H1 (cell line): Measurements from ENCODE around the gene PXMP4. TPM values are rescaled to one million over a fixed set of nuclear protein-coding genes. Genes with fewer than 3 reads are reported as not detected.
A peak's percentile ranks its signal among the peaks of the same experiment; 100 is the strongest.

ENCODE experiments used
- CTCF ChIA-PET: fragments of 300-600 bp; sonication (Branson Sonifier 250); formaldehyde crosslinking; loops from one replicate; lab custom pipeline; 2021; ENCODE audit not compliant: partially characterized antibody; lab: Charles Lee
- POLR2A ChIA-PET: fragments of 300-600 bp; sonication (Branson Sonifier 250); formaldehyde crosslinking; loops from one replicate; lab custom pipeline; 2021; ENCODE audit warnings: inconsistent platforms; ENCODE audit not compliant: partially characterized antibody; lab: Charles Lee
- DNase-seq, 2 experiments: peaks; one replicate each; pipeline versions ENCODE4 v3.0.0 to v3.0.0-alpha.2; 2010 to 2022; ENCODE audit warnings: low spot score in 2 of 2, low read depth in 1 of 2, mixed read lengths in 1 of 2
- FAIRE-seq: peaks from 2 replicates; lab custom pipeline; 2011; peaks lifted over from hg19 to GRCh38; lab: Jason Lieb, UNC
- H2AFZ ChIP-seq: 2 replicates; pipeline ENCODE4 v1.8.1; 2012; ENCODE audit warnings: low read length, inconsistent platforms
- H2AK5ac ChIP-seq: 2 replicates; pipeline ENCODE4 v1.6.1; 2013; ENCODE audit warnings: low read depth, low read length
- H2BK120ac ChIP-seq: replicated peaks from 2 replicates; pipeline ENCODE3; 2013; ENCODE audit warnings: low read depth, low read length, inconsistent platforms
- H2BK12ac ChIP-seq: 2 replicates; pipeline ENCODE4 v1.6.1; 2013; ENCODE audit warnings: low read depth, low read length
- H2BK15ac ChIP-seq: 2 replicates; pipeline ENCODE4 v1.6.1; 2013; ENCODE audit warnings: low read length
- H2BK20ac ChIP-seq: 2 replicates; pipeline ENCODE4 v1.6.1; 2013; ENCODE audit warnings: low read length
- H2BK5ac ChIP-seq: 2 replicates; pipeline ENCODE4 v1.6.1; 2013; ENCODE audit warnings: low read depth, low read length
- H3K14ac ChIP-seq: 2 replicates; pipeline ENCODE4 v1.6.1; 2013; ENCODE audit warnings: inconsistent platforms; ENCODE audit not compliant: insufficient read length
- H3K18ac ChIP-seq: 2 replicates; pipeline ENCODE4 v1.6.1; 2013; ENCODE audit warnings: low read length; ENCODE audit errors: extremely low read depth
- H3K23ac ChIP-seq: 2 replicates; pipeline ENCODE4 v1.6.1; 2013; ENCODE audit warnings: inconsistent platforms; ENCODE audit not compliant: insufficient read length
- H3K23me2 ChIP-seq: 2 replicates; pipeline ENCODE4 v1.6.1; 2013; ENCODE audit warnings: low read depth, low read length
- H3K27ac ChIP-seq: 2 replicates; pipeline ENCODE4 v1.6.1; 2011; ENCODE audit warnings: low read depth, low read length, inconsistent platforms
- H3K27me3 ChIP-seq, 4 experiments: replicated peaks in 1 of 4; 1 replicate in 1 of 4; 2 replicates in 3 of 4; pipeline versions ENCODE4 v1.6.1 to v1.8.1; 2011 to 2013; ENCODE audit warnings: low read length in 3 of 4, mild to moderate bottlenecking in 3 of 4, inconsistent platforms in 2 of 4, mixed read lengths in 2 of 4, moderate library complexity in 1 of 4; ENCODE audit not compliant: control insufficient read depth in 3 of 4, insufficient read depth in 3 of 4; ENCODE audit errors: extremely low read depth in 1 of 4
- H3K36me3 ChIP-seq, 4 experiments: 2 replicates each; pipeline versions ENCODE4 v1.6.1 to v1.8.1; 2011 to 2013; ENCODE audit warnings: mild to moderate bottlenecking in 4 of 4, low read length in 3 of 4, moderate library complexity in 2 of 4, control low read depth in 1 of 4, inconsistent platforms in 1 of 4; ENCODE audit not compliant: insufficient read depth in 4 of 4, control insufficient read depth in 2 of 4
- H3K4ac ChIP-seq: replicated peaks from 2 replicates; pipeline ENCODE3; 2013; ENCODE audit warnings: low read length, low read depth, mixed read lengths, inconsistent platforms; ENCODE audit not compliant: insufficient read length
- H3K4me1 ChIP-seq, 4 experiments: replicated peaks in 1 of 4; 1 replicate in 1 of 4; 2 replicates in 3 of 4; pipeline versions ENCODE4 v1.6.1 to v1.8.1; 2011 to 2013; ENCODE audit warnings: low read length in 3 of 4, inconsistent platforms in 2 of 4, mixed read lengths in 1 of 4; ENCODE audit not compliant: insufficient read depth in 4 of 4, control insufficient read depth in 3 of 4
- H3K4me2 ChIP-seq, 2 experiments: 2 replicates each; pipeline versions ENCODE4 v1.6.1 to v1.8.1; 2011 to 2013; ENCODE audit warnings: low read depth in 2 of 2, low read length in 2 of 2, control low read depth in 1 of 2, inconsistent platforms in 1 of 2, mild to moderate bottlenecking in 1 of 2; ENCODE audit not compliant: insufficient read depth in 1 of 2
- H3K4me3 ChIP-seq, 4 experiments: fragments of 200-600, 300-600 bp in 1 of 4; sonication (generic), shearing (Covaris generic), sonication (Bioruptor Twin) in 1 of 4; 2 replicates each; pipeline versions ENCODE4 v1.5.1 to v1.8.1; 2011 to 2016; ENCODE audit warnings: low read length in 4 of 4, low read depth in 3 of 4, control low read depth in 2 of 4, inconsistent platforms in 2 of 4, mild to moderate bottlenecking in 2 of 4, mixed read lengths in 1 of 4, moderate library complexity in 1 of 4; ENCODE audit not compliant: insufficient read depth in 2 of 4; ENCODE audit errors: extremely low read depth in 1 of 4
- H3K56ac ChIP-seq: replicated peaks from 2 replicates; pipeline ENCODE3; 2013; ENCODE audit warnings: low read depth, mild to moderate bottlenecking, mixed read lengths, low read length, inconsistent platforms; ENCODE audit not compliant: insufficient read length
- H3K79me1 ChIP-seq: 2 replicates; pipeline ENCODE4 v1.6.1; 2013; ENCODE audit warnings: low read depth, low read length, control low read depth
- H3K79me2 ChIP-seq, 2 experiments: 2 replicates each; pipeline versions ENCODE4 v1.6.1 to v1.8.1; 2012 to 2013; ENCODE audit warnings: low read length in 2 of 2, mild to moderate bottlenecking in 2 of 2, inconsistent platforms in 1 of 2; ENCODE audit not compliant: insufficient read depth in 2 of 2, control insufficient read depth in 1 of 2
- H3K9ac ChIP-seq, 4 experiments: replicated peaks in 1 of 4; 1 replicate in 1 of 4; 2 replicates in 3 of 4; pipeline versions ENCODE4 v1.6.1 to v1.8.1; 2011 to 2013; ENCODE audit warnings: low read depth in 3 of 4, low read length in 3 of 4, control low read depth in 2 of 4, mild to moderate bottlenecking in 2 of 4, moderate library complexity in 2 of 4, inconsistent platforms in 1 of 4; ENCODE audit errors: extremely low read depth in 1 of 4
- H3K9me3 ChIP-seq, 2 experiments: 2 replicates each; pipeline versions ENCODE4 v1.6.1 to v1.8.1; 2012 to 2013; ENCODE audit warnings: mild to moderate bottlenecking in 2 of 2, moderate library complexity in 2 of 2, control low read depth in 1 of 2, inconsistent platforms in 1 of 2, low read depth in 1 of 2, low read length in 1 of 2, mixed read lengths in 1 of 2; ENCODE audit not compliant: insufficient read depth in 2 of 2
- H4K20me1 ChIP-seq, 2 experiments: replicated peaks in 1 of 2; 2 replicates each; pipeline versions ENCODE3 to v1.8.1; 2011 to 2013; ENCODE audit warnings: inconsistent platforms in 2 of 2, low read length in 2 of 2, mild to moderate bottlenecking in 1 of 2; ENCODE audit not compliant: insufficient read depth in 2 of 2, control insufficient read depth in 1 of 2
- H4K5ac ChIP-seq: 2 replicates; pipeline ENCODE4 v1.6.1; 2013; ENCODE audit warnings: low read length, low read depth, mixed read lengths, inconsistent platforms; ENCODE audit not compliant: insufficient read length
- H4K8ac ChIP-seq: 2 replicates; pipeline ENCODE4 v1.8.0; 2013; ENCODE audit warnings: mild to moderate bottlenecking, moderate library complexity, low read length, inconsistent platforms; ENCODE audit not compliant: insufficient read depth; ENCODE audit errors: extremely low read depth
- H4K91ac ChIP-seq: replicated peaks from 2 replicates; pipeline ENCODE3; 2013; ENCODE audit warnings: low read length, mixed read lengths, inconsistent platforms; ENCODE audit not compliant: insufficient read length
- BRCA1 ChIP-seq: IDR thresholded peaks from 2 replicates; pipeline ENCODE4 v1.6.1; 2012; ENCODE audit warnings: low read depth, low read length, improper control_type of control experiment
- CBX8 ChIP-seq: fragments of 300-800, 300-1000 bp; sonication (generic); IDR thresholded peaks from 2 replicates; pipeline ENCODE4 v1.7.1; 2016; ENCODE audit warnings: low read depth, low read length, borderline replicate concordance
- JUND ChIP-seq: IDR thresholded peaks from 2 replicates; pipeline ENCODE4 v1.6.1; 2011; ENCODE audit warnings: mild to moderate bottlenecking, improper control_type of control experiment, low read length
- MAFK ChIP-seq: IDR thresholded peaks from 2 replicates; pipeline ENCODE4 v1.6.1; 2012; ENCODE audit warnings: low read depth, mild to moderate bottlenecking, improper control_type of control experiment, low read length
- NANOG ChIP-seq: IDR thresholded peaks from 2 replicates; pipeline ENCODE4 v1.6.1; 2011; ENCODE audit warnings: low read length, low read depth, mild to moderate bottlenecking, inconsistent platforms; ENCODE audit not compliant: insufficient read depth, poor library complexity, severe bottlenecking
- SRF ChIP-seq: IDR thresholded peaks from 2 replicates; pipeline ENCODE4 v1.6.1; 2011; ENCODE audit warnings: mild to moderate bottlenecking, low read depth, low read length, moderate library complexity
- TAF1 ChIP-seq: IDR thresholded peaks from 2 replicates; pipeline ENCODE4 v1.6.1; 2011; ENCODE audit warnings: mild to moderate bottlenecking, low read depth, low read length
- WGBS, 2 experiments: shearing (Covaris generic) in 1 of 2; methylation state at CpG; one replicate each; pipeline versions ENCODE4 v1.1.6 to v1.1.7; 2013 to 2015; ENCODE audit warnings: low lambda C conversion rate in 2 of 2, mixed read lengths in 2 of 2, inconsistent platforms in 1 of 2, low coverage in 1 of 2, missing lambda C conversion rate in 1 of 2; ENCODE audit not compliant: insufficient replicate concordance in 2 of 2, insufficient coverage in 1 of 2, insufficient read length in 1 of 2; ENCODE audit errors: extremely low coverage in 1 of 2, missing lambda C conversion rate in 1 of 2; 5-methylcytosine and 5-hydroxymethylcytosine counted together
- polyA plus RNA-seq, 7 experiments: library from polyadenylated mRNA; depleted of rRNA in 3 of 7; stranded (reverse) in 5 of 7; unstranded in 2 of 7; fragments of >200 nt in 5 of 7; fragments of 200-250 nt in 2 of 7; gene quantifications; 1 replicate in 5 of 7; 2 replicates in 1 of 7; 4 replicates in 1 of 7; pipeline versions ENCODE4 v1.2.1 to v1.2.3, GENCODE V29; 2011 to 2013; ENCODE audit warnings: missing spikeins in 2 of 7, mixed read lengths in 2 of 7
- total RNA-seq: library from RNA; stranded (reverse); fragmentation: NEBNext Ultra II Directional; extraction: Animal tissue kit (Norgen Biotek cat#: 25700); gene quantifications from 2 replicates; pipeline ENCODE4 v1.2.1, GENCODE V29; 2021

PXMP4 gene
- total and polyA plus RNA-seq, 2 of the 8 experiments (the other 6 are each of a cell fraction or from before 2014, with no cell fraction given), result 3.3 to 3.4 TPM

DNA sequence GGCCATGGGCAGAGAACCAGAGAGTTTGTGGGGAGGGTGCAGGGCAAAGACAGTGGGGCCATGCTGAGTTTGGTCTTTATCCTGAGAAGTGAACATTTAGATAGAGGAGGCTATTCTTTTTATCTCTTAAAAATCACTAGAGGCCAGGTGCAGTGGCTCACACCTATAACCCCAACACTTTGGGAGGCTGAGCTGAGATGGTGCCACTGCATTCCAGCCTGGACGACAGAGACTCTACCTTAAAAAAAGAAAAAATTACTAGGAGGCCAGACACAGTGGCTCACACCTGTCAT is 8.7 kb downstream of the PXMP4 start:
- Histone ChIP-seq H2AK5ac (no peak overlapping the region), H2BK5ac (no peak overlapping the region), H3K23ac (no peak overlapping the region), H3K14ac (no peak overlapping the region), H2BK15ac (no peak overlapping the region), H2BK120ac (no peak overlapping the region), H3K9ac (no peak overlapping the region), H3K56ac (no peak overlapping the region), H4K5ac (no peak overlapping the region), H4K91ac (no peak overlapping the region), H3K36me3 (no peaks in the 10 kb centered on the region; a peak in 1 of 8 replicates), H4K8ac (no peak overlapping the region), H3K79me2 (no peaks in the 10 kb centered on the region), H3K9me3 (no peaks in the 10 kb centered on the region), H3K4ac (no peak overlapping the region), H3K27ac (no peak overlapping the region), H3K18ac (no peak overlapping the region), H3K23me2 (peaks cover 6% of the 10 kb centered on the region; the same call in 1 of the 2 replicates), H3K27me3 (no peaks in the 10 kb centered on the region), H2AFZ (no peak overlapping the region), H2BK12ac (peak overlapping the region; percentile 80; the same call in 1 of the 2 replicates), H3K79me1 (no peaks in the 10 kb centered on the region), H3K4me1 (peaks cover 4 to 9% (median 6%) of the 10 kb centered on the region in 4 experiments), H3K4me2 (no peak overlapping the region), H2BK20ac (no peak overlapping the region), H4K20me1 (no peaks in the 10 kb centered on the region), H3K4me3 (no peak overlapping the region)
- CTCF ChIA-PET, result no interaction called here
- 91% methylated on average over 1 of the region's 1 CpG; no CpG with 5 or more reads in 1 of the 2 experiments for WGBS, 2 experiments
- DNase-seq, result no peak
- FAIRE-seq, result no peak
- POLR2A ChIA-PET, result interaction anchor here (1.2 to 1.5 kb wide), 2 partner anchors 8 to 32 kb away, joined by 4 to 6 read pairs; partner anchors contain the start of gene PXMP4
- TF ChIP-seq NANOG, result no peak
- TF ChIP-seq MAFK, result no peak
- no peak for TF ChIP-seq SRF
- no peak for TF ChIP-seq CBX8
- TF ChIP-seq BRCA1, result no peak
- no peak for TF ChIP-seq TAF1
- no peak for TF ChIP-seq JUND
